Measurements from ENCODE around the gene PARK7. TPM values are rescaled to one million over a fixed set of nuclear protein-coding genes. Genes with fewer than 3 reads are reported as not detected.

Gene PARK7
- total RNA-seq, 1 experiment from 2014 or later: 370 TPM

DNA sequence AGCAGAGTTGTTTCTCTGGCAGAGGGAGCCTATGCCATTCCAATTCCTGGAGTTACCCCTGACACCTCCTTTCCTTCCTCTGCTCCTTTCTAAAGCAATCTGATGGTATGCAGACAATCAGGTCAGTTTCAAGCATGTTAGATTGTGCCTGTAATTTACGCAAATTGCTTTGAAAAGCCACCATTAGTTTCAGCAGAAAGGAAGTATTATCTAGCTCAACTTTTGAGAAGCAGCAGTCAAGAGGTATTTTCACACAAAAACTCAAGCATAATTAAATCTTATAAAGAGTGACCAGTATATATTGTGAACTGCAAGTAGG lies 62.4 kb downstream of the PARK7 start:
- H4K20me1 ChIP-seq (ENCODE audit: insufficient read depth): peaks cover 60% of the 10 kb centered on the region
- peak overlapping the region; percentile 91 for H3K9ac ChIP-seq (ENCODE audit: low read length)
- intact Hi-C loops (cut with micrococcal nuclease): no loop called here
- BruUV-seq (replicated peaks): no TSS peak
- H3K9me2 ChIP-seq (ENCODE audit: insufficient read depth): no peaks in the 10 kb centered on the region
- ATAC-seq (no peak), DNase-seq (ENCODE audit: low read depth, low spot score) (no peak)
- POLR2A ChIA-PET: interaction anchor here (0.9 to 7.5 kb wide), 17 partner anchors 9 to 291 kb away, joined by 3 to 80 read pairs (median 7); no protein-coding TSS in a partner anchor
- peak overlapping the region; percentile 99 for H3K27ac ChIP-seq (ENCODE audit: low read depth, low read length)
- peak overlapping the region; percentile 95 for H3K4me2 ChIP-seq (ENCODE audit: low read length)
- RAD21 ChIA-PET (ENCODE audit: low non-redundant PET in 1 of 2, low total read pairs in 2 of 2, uncharacterized antibody in 2 of 2, unreplicated experiment in 2 of 2): no interaction called here
- TF ChIP-seq SIN3A (IDR thresholded peaks at IDR 0.05; ENCODE audit: low read depth): no peak
- TF ChIP-seq ZFX (IDR thresholded peaks at IDR 0.05): no peak
- TF ChIP-seq ELF1 (IDR thresholded peaks at IDR 0.05; ENCODE audit: borderline replicate concordance, low read depth): no peak
- no peak for TF ChIP-seq EZH2phosphoT487 (IDR thresholded peaks at IDR 0.05; ENCODE audit: borderline replicate concordance)
- TF ChIP-seq ZNF274 (IDR thresholded peaks at IDR 0.05; ENCODE audit: low read depth, low read length): no peak
- TF ChIP-seq, protein P1, sequence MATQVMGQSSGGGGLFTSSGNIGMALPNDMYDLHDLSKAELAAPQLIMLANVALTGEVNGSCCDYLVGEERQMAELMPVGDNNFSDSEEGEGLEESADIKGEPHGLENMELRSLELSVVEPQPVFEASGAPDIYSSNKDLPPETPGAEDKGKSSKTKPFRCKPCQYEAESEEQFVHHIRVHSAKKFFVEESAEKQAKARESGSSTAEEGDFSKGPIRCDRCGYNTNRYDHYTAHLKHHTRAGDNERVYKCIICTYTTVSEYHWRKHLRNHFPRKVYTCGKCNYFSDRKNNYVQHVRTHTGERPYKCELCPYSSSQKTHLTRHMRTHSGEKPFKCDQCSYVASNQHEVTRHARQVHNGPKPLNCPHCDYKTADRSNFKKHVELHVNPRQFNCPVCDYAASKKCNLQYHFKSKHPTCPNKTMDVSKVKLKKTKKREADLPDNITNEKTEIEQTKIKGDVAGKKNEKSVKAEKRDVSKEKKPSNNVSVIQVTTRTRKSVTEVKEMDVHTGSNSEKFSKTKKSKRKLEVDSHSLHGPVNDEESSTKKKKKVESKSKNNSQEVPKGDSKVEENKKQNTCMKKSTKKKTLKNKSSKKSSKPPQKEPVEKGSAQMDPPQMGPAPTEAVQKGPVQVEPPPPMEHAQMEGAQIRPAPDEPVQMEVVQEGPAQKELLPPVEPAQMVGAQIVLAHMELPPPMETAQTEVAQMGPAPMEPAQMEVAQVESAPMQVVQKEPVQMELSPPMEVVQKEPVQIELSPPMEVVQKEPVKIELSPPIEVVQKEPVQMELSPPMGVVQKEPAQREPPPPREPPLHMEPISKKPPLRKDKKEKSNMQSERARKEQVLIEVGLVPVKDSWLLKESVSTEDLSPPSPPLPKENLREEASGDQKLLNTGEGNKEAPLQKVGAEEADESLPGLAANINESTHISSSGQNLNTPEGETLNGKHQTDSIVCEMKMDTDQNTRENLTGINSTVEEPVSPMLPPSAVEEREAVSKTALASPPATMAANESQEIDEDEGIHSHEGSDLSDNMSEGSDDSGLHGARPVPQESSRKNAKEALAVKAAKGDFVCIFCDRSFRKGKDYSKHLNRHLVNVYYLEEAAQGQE (IDR thresholded peaks at IDR 0.05; ENCODE audit: low read depth): no peak
- no peak for TF ChIP-seq POLR2AphosphoS5 (IDR thresholded peaks at IDR 0.05; ENCODE audit: low read depth, low read length)
- no peak for TF ChIP-seq CBX3 (IDR thresholded peaks at IDR 0.05; ENCODE audit: low read depth)
- no peak for TF ChIP-seq EZH2 (IDR thresholded peaks at IDR 0.05)
- TF ChIP-seq TCF7L2 (IDR thresholded peaks at IDR 0.05; ENCODE audit: borderline replicate concordance, extremely low read depth, insufficient read depth, insufficient read length): no peak
- TF ChIP-seq, protein P2, sequence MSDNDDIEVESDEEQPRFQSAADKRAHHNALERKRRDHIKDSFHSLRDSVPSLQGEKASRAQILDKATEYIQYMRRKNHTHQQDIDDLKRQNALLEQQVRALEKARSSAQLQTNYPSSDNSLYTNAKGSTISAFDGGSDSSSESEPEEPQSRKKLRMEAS (IDR thresholded peaks at IDR 0.05): no peak
- TF ChIP-seq, protein P3, sequence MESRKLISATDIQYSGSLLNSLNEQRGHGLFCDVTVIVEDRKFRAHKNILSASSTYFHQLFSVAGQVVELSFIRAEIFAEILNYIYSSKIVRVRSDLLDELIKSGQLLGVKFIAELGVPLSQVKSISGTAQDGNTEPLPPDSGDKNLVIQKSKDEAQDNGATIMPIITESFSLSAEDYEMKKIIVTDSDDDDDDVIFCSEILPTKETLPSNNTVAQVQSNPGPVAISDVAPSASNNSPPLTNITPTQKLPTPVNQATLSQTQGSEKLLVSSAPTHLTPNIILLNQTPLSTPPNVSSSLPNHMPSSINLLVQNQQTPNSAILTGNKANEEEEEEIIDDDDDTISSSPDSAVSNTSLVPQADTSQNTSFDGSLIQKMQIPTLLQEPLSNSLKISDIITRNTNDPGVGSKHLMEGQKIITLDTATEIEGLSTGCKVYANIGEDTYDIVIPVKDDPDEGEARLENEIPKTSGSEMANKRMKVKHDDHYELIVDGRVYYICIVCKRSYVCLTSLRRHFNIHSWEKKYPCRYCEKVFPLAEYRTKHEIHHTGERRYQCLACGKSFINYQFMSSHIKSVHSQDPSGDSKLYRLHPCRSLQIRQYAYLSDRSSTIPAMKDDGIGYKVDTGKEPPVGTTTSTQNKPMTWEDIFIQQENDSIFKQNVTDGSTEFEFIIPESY (IDR thresholded peaks at IDR 0.05; ENCODE audit: extremely low read depth, insufficient replicate concordance, low read length): no peak
- no peaks in the 10 kb centered on the region for H3K9me3 ChIP-seq (ENCODE audit: control insufficient read depth in 1 of 2, insufficient read depth in 1 of 2, low read depth in 1 of 2, low read length in 2 of 2)
- H3K36me3 ChIP-seq (ENCODE audit: control insufficient read depth in 1 of 2, insufficient read depth in 2 of 2, low read length in 2 of 2): peaks cover 23 to 45% of the 10 kb centered on the region in 2 experiments
- no peaks in the 10 kb centered on the region for H3K27me3 ChIP-seq (ENCODE audit: insufficient read depth, low read length)
- peaks cover 73 to 89% of the 10 kb centered on the region in 2 experiments for H3K4me1 ChIP-seq (ENCODE audit: control insufficient read depth in 1 of 2, insufficient read depth in 2 of 2, low read length in 2 of 2)
- peak overlapping the region; percentile 88 to 93 for H3K4me3 ChIP-seq (replicated peaks in 1 of 2; ENCODE audit: low read depth in 1 of 2, low read length in 2 of 2)
- CTCF ChIA-PET: interaction anchor here (1.3 kb wide), 1 partner anchor 9 kb away, joined by 3 read pairs; no protein-coding TSS in a partner anchor
- no peak overlapping the region for H2AFZ ChIP-seq (ENCODE audit: low read depth, low read length, poor library complexity, severe bottlenecking)
- H3K79me2 ChIP-seq (ENCODE audit: insufficient read depth, low read length): peaks cover 90% of the 10 kb centered on the region
